PFSK-1 (cell line): Measurements from ENCODE around the gene CPSF7.

Source experiments
- FOXP2 ChIP-seq: optimal IDR thresholded peaks from 2 replicates; pipeline ENCODE3; 2011; ENCODE audit warnings: borderline replicate concordance, control low read depth, inconsistent platforms; ENCODE audit not compliant: insufficient read depth; ENCODE audit errors: extremely low read length, extremely low read depth
- POLR2AphosphoS5 ChIP-seq: IDR thresholded peaks from 2 replicates; pipeline ENCODE4 v1.6.1; 2012; ENCODE audit warnings: low read depth, mild to moderate bottlenecking, control low read depth, low read length, moderate library complexity
- SIN3A ChIP-seq: IDR thresholded peaks from 2 replicates; pipeline ENCODE4 v1.6.1; 2012; ENCODE audit warnings: mild to moderate bottlenecking, low read length, moderate library complexity, borderline replicate concordance; ENCODE audit not compliant: insufficient read depth
- TAF1 ChIP-seq: IDR thresholded peaks from 2 replicates; pipeline ENCODE4 v1.6.1; 2012; ENCODE audit warnings: low read length, control low read depth, borderline replicate concordance; ENCODE audit not compliant: insufficient read depth
- TF ChIP-seq, protein P1 (sequence below), 2 experiments: IDR thresholded peaks; 2 replicates each; pipeline versions ENCODE4 v1.6.1 to v1.8.0; 2011 to 2012; ENCODE audit warnings: low read depth in 2 of 2, low read length in 2 of 2, control low read depth in 1 of 2, inconsistent platforms in 1 of 2, mild to moderate bottlenecking in 1 of 2, moderate library complexity in 1 of 2; ENCODE audit not compliant: insufficient read depth in 1 of 2

GRCh38 chr11:61359516-61359915, 70.3 kb downstream of the CPSF7 start:
- TF ChIP-seq SIN3A = no peak
- TF ChIP-seq, protein P1, sequence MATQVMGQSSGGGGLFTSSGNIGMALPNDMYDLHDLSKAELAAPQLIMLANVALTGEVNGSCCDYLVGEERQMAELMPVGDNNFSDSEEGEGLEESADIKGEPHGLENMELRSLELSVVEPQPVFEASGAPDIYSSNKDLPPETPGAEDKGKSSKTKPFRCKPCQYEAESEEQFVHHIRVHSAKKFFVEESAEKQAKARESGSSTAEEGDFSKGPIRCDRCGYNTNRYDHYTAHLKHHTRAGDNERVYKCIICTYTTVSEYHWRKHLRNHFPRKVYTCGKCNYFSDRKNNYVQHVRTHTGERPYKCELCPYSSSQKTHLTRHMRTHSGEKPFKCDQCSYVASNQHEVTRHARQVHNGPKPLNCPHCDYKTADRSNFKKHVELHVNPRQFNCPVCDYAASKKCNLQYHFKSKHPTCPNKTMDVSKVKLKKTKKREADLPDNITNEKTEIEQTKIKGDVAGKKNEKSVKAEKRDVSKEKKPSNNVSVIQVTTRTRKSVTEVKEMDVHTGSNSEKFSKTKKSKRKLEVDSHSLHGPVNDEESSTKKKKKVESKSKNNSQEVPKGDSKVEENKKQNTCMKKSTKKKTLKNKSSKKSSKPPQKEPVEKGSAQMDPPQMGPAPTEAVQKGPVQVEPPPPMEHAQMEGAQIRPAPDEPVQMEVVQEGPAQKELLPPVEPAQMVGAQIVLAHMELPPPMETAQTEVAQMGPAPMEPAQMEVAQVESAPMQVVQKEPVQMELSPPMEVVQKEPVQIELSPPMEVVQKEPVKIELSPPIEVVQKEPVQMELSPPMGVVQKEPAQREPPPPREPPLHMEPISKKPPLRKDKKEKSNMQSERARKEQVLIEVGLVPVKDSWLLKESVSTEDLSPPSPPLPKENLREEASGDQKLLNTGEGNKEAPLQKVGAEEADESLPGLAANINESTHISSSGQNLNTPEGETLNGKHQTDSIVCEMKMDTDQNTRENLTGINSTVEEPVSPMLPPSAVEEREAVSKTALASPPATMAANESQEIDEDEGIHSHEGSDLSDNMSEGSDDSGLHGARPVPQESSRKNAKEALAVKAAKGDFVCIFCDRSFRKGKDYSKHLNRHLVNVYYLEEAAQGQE (IDR thresholded peaks at IDR 0.05; ENCODE audit: insufficient read depth in 1 of 2, low read depth in 2 of 2, low read length in 2 of 2) = no peak
- TF ChIP-seq TAF1 = no peak
- no peak for TF ChIP-seq POLR2AphosphoS5
- TF ChIP-seq FOXP2 = no peak
